Ovary (tissue), 3 donors: ENCODE data around the gene FADS2.

Experiments used
- EP300 ChIP-seq: sonication (generic); formaldehyde crosslinking; IDR thresholded peaks from one replicate; pipeline ENCODE4 v1.6.1; 2017; ENCODE audit warnings: antibody characterized with exemption
- POLR2A ChIP-seq: fragments of 450-650 bp; IDR thresholded peaks from one replicate; pipeline ENCODE4 v1.6.1; 2017; ENCODE audit warnings: antibody characterized with exemption, mild to moderate bottlenecking, moderate library complexity
- TF ChIP-seq, protein P1 (sequence below), 3 donors: fragments of 450-650 bp in 2 of 3; fragments of 200-600 bp in 1 of 3; IDR thresholded peaks; one replicate each; pipeline versions ENCODE4 v1.5.1 to v1.8.0; 2016 to 2022; ENCODE audit warnings: antibody characterized with exemption in 3 of 3, mild to moderate bottlenecking in 1 of 3
- donor health status: DM: no; HTN: no; CAD: no.

DNA sequence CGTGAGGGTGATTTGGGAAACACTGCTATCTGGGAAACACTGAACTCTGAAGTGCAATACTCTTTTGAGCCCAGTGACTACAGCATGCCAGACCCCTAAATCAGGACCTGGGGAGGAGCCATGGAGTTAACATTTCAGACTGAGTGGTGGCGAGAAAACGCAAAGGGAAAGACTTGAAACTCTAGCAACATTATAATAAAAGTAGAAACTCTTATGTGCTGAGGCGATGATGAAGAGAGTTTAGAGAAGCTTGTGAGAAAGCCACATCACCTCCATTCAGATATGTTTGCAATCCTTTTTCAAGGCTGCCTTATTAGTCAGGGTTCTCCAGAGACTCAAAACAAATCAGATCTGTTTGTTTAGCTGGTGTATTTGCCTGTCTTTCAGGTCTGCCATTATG is 33.5 kb upstream of the FADS2 start:
- TF ChIP-seq, protein P1, sequence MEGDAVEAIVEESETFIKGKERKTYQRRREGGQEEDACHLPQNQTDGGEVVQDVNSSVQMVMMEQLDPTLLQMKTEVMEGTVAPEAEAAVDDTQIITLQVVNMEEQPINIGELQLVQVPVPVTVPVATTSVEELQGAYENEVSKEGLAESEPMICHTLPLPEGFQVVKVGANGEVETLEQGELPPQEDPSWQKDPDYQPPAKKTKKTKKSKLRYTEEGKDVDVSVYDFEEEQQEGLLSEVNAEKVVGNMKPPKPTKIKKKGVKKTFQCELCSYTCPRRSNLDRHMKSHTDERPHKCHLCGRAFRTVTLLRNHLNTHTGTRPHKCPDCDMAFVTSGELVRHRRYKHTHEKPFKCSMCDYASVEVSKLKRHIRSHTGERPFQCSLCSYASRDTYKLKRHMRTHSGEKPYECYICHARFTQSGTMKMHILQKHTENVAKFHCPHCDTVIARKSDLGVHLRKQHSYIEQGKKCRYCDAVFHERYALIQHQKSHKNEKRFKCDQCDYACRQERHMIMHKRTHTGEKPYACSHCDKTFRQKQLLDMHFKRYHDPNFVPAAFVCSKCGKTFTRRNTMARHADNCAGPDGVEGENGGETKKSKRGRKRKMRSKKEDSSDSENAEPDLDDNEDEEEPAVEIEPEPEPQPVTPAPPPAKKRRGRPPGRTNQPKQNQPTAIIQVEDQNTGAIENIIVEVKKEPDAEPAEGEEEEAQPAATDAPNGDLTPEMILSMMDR (IDR thresholded peaks at IDR 0.05), result no peak
- TF ChIP-seq EP300, result no peak
- no peak for TF ChIP-seq POLR2A
